Keratinocyte (primary cell): ENCODE measurements around the gene S100A9. TPM values are rescaled to one million over a fixed set of nuclear protein-coding genes. Genes with fewer than 3 reads are reported as not detected.

Source experiments
- DNase-seq: peaks from one replicate; pipeline ENCODE4 v3.0.0-alpha.2; 2011; ENCODE audit warnings: low read depth, missing footprints, low spot score
- FAIRE-seq: peaks from 2 replicates; lab custom pipeline; 2011; peaks lifted over from hg19 to GRCh38; lab: Jason Lieb, UNC
- H2AFZ ChIP-seq: 2 replicates; pipeline ENCODE4 v1.6.0; 2012; ENCODE audit warnings: low read length, control low read depth, inconsistent platforms; ENCODE audit not compliant: control insufficient read depth
- H3K27ac ChIP-seq: 2 replicates; pipeline ENCODE4 v1.5.1; 2011; ENCODE audit warnings: low read length; ENCODE audit not compliant: control insufficient read depth, insufficient read depth
- H3K27me3 ChIP-seq: 3 replicates; pipeline ENCODE4 v1.6.0; 2011; ENCODE audit warnings: low read length; ENCODE audit not compliant: control insufficient read depth, insufficient read depth; ENCODE audit errors: extremely low read depth
- H3K36me3 ChIP-seq, 2 experiments: 2 replicates in 1 of 2; 3 replicates in 1 of 2; pipeline ENCODE4 v1.5.1; 2011; ENCODE audit warnings: low read length in 2 of 2, mild to moderate bottlenecking in 1 of 2; ENCODE audit not compliant: control insufficient read depth in 2 of 2, insufficient read depth in 2 of 2; ENCODE audit errors: extremely low read depth in 1 of 2
- H3K4me1 ChIP-seq: 3 replicates; pipeline ENCODE4 v1.5.1; 2011; ENCODE audit warnings: low read length; ENCODE audit not compliant: control insufficient read depth, insufficient read depth; ENCODE audit errors: extremely low read depth
- H3K4me2 ChIP-seq: 3 replicates; pipeline ENCODE4 v1.6.0; 2011; ENCODE audit warnings: low read depth, low read length; ENCODE audit not compliant: control insufficient read depth, insufficient read depth; ENCODE audit errors: extremely low read depth
- H3K4me3 ChIP-seq, 3 experiments: fragments of 200-600 bp in 1 of 3; sonication (generic) in 1 of 3; 2 replicates in 2 of 3; 3 replicates in 1 of 3; pipeline ENCODE4 v1.5.1; 2011 to 2016; ENCODE audit warnings: low read length in 3 of 3, mild to moderate bottlenecking in 3 of 3, control low read depth in 2 of 3, inconsistent platforms in 1 of 3, low read depth in 1 of 3, mixed read lengths in 1 of 3, mixed run types in 1 of 3, moderate library complexity in 1 of 3; ENCODE audit not compliant: control insufficient read depth in 2 of 3, insufficient read depth in 2 of 3; ENCODE audit errors: extremely low read depth in 1 of 3
- H3K79me2 ChIP-seq: 2 replicates; pipeline ENCODE4 v1.6.0; 2012; ENCODE audit warnings: low read length; ENCODE audit not compliant: control insufficient read depth, insufficient read depth
- H3K9ac ChIP-seq: 3 replicates; pipeline ENCODE4 v1.6.0; 2011; ENCODE audit warnings: low read length; ENCODE audit not compliant: control insufficient read depth, insufficient read depth; ENCODE audit errors: extremely low read depth
- H3K9me1 ChIP-seq: 3 replicates; pipeline ENCODE4 v1.6.0; 2011; ENCODE audit warnings: low read length; ENCODE audit not compliant: control insufficient read depth, insufficient read depth; ENCODE audit errors: extremely low read depth
- H3K9me3 ChIP-seq: 2 replicates; pipeline ENCODE4 v1.5.1; 2012; ENCODE audit warnings: low read depth, low read length; ENCODE audit not compliant: control insufficient read depth
- H4K20me1 ChIP-seq: 3 replicates; pipeline ENCODE4 v1.6.0; 2011; ENCODE audit warnings: low read length; ENCODE audit not compliant: control insufficient read depth, insufficient read depth; ENCODE audit errors: extremely low read depth
- EZH2 ChIP-seq: IDR thresholded peaks from one replicate; pipeline ENCODE4 v1.6.1; 2012; ENCODE audit warnings: inconsistent platforms, mild to moderate bottlenecking, low read length, moderate library complexity
- dilution Hi-C: fragments of 300-500 bp; cut with MboI; formaldehyde crosslinking; loops from one replicate; pipeline ENCODE4 v1.7.0; 2020; ENCODE audit warnings: low sequenced_read_pairs; ENCODE audit not compliant: extremely low pct_ligation_motif_present
- polyA plus RNA-seq, 5 experiments: library from polyadenylated mRNA; depleted of rRNA in 3 of 5; stranded (reverse) in 3 of 5; stranded (forward) in 1 of 5; unstranded in 1 of 5; fragments of >200 nt; gene quantifications; 1 replicate in 1 of 5; 2 replicates in 3 of 5; 3 replicates in 1 of 5; pipeline versions ENCODE4 v1.2.1 to v1.2.3, GENCODE V29; 2011 to 2012; ENCODE audit warnings: missing spikeins in 2 of 5, low read depth in 1 of 5, low replicate concordance in 1 of 5
- TF ChIP-seq, protein P1 (sequence below), 3 experiments: IDR thresholded peaks in 1 of 3; conservative IDR thresholded peaks in 1 of 3; optimal IDR thresholded peaks in 1 of 3; 2 replicates in 2 of 3; 3 replicates in 1 of 3; pipeline versions ENCODE3 to v1.5.1; 2011; ENCODE audit warnings: low read length in 3 of 3, mild to moderate bottlenecking in 3 of 3, moderate library complexity in 2 of 3, control low read depth in 1 of 3, inconsistent platforms in 1 of 3; ENCODE audit not compliant: insufficient read depth in 2 of 3; ENCODE audit errors: extremely low read depth in 1 of 3

The S100A9 gene
- polyA plus RNA-seq, 1 donor (not counting 4 experiments of a cell fraction or from before 2014, with no cell fraction given), result 297 TPM

- TF ChIP-seq, protein P1, sequence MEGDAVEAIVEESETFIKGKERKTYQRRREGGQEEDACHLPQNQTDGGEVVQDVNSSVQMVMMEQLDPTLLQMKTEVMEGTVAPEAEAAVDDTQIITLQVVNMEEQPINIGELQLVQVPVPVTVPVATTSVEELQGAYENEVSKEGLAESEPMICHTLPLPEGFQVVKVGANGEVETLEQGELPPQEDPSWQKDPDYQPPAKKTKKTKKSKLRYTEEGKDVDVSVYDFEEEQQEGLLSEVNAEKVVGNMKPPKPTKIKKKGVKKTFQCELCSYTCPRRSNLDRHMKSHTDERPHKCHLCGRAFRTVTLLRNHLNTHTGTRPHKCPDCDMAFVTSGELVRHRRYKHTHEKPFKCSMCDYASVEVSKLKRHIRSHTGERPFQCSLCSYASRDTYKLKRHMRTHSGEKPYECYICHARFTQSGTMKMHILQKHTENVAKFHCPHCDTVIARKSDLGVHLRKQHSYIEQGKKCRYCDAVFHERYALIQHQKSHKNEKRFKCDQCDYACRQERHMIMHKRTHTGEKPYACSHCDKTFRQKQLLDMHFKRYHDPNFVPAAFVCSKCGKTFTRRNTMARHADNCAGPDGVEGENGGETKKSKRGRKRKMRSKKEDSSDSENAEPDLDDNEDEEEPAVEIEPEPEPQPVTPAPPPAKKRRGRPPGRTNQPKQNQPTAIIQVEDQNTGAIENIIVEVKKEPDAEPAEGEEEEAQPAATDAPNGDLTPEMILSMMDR (optimal IDR thresholded peaks at IDR 0.05 in 1 of 3, IDR thresholded peaks at IDR 0.05 in 1 of 3, conservative IDR thresholded peaks at IDR 0.05 in 1 of 3; ENCODE audit: extremely low read depth in 1 of 3, insufficient read depth in 2 of 3, low read length in 3 of 3), result no peak
- TF ChIP-seq EZH2, result no peak
- Histone ChIP-seq H4K20me1 (no peaks in the 10 kb centered on the region), H3K27ac (peak overlapping the region; percentile 42), H3K9me3 (no peaks in the 10 kb centered on the region), H2AFZ (no peak overlapping the region), H3K36me3 (no peaks in the 10 kb centered on the region), H3K9ac (no peak overlapping the region), H3K4me2 (no peak overlapping the region), H3K79me2 (no peaks in the 10 kb centered on the region), H3K27me3 (no peaks in the 10 kb centered on the region), H3K9me1 (no peaks in the 10 kb centered on the region), H3K4me3 (no peak overlapping the region), H3K4me1 (peaks cover 57% of the 10 kb centered on the region)
- dilution Hi-C loops, result no loop called here
- DNase-seq (no peak), FAIRE-seq (no peak)
Observed at GRCh38 chr1:153387001-153387400, 29.3 kb downstream of the S100A9 start.

GRCh38 chr1:153387785-153388184 lies 30.1 kb downstream of the S100A9 start:
- no peak overlapping the region for H3K27ac ChIP-seq
- no peaks in the 10 kb centered on the region for H3K36me3 ChIP-seq
- dilution Hi-C loops, result no loop called here
- no peaks in the 10 kb centered on the region for H3K79me2 ChIP-seq
- no peaks in the 10 kb centered on the region for H3K27me3 ChIP-seq
- peaks cover 57% of the 10 kb centered on the region for H3K4me1 ChIP-seq
- FAIRE-seq (peak; percentile 26), DNase-seq (no peak)
- H3K9me3 ChIP-seq, result no peaks in the 10 kb centered on the region
- no peaks in the 10 kb centered on the region for H4K20me1 ChIP-seq
- no peak overlapping the region for H2AFZ ChIP-seq
- H3K9ac ChIP-seq, result no peak overlapping the region
- TF ChIP-seq, protein P1 (optimal IDR thresholded peaks at IDR 0.05 in 1 of 3, IDR thresholded peaks at IDR 0.05 in 1 of 3, conservative IDR thresholded peaks at IDR 0.05 in 1 of 3; ENCODE audit: extremely low read depth in 1 of 3, insufficient read depth in 2 of 3, low read length in 3 of 3), result no peak
- TF ChIP-seq EZH2, result no peak
- no peak overlapping the region for H3K4me2 ChIP-seq
- no peaks in the 10 kb centered on the region for H3K9me1 ChIP-seq
- no peak overlapping the region for H3K4me3 ChIP-seq
